GM12878 (cell line): Measurements from ENCODE around the gene HS6ST1. TPM values are rescaled to one million over a fixed set of nuclear protein-coding genes. Genes with fewer than 3 reads are reported as not detected.

ENCODE experiments used
- ATAC-seq: fragments of 200-7000 bp; cut with Tn5 transposase; 3 replicates; pipeline ENCODE4 v1.9.1; 2020; ENCODE audit warnings: mild to moderate bottlenecking, moderate library complexity
- BruUV-seq: library from RNA; stranded (reverse); fragments of 400-500 nt; replicated peaks from 2 replicates; lab custom pipeline; 2021; lab: Mats Ljungman, UMichigan
- CTCF ChIA-PET: fragments of 300-600 bp; sonication (Branson Sonifier 250); formaldehyde crosslinking; extraction: SDS; loops from one replicate; lab custom pipeline; 2021; ENCODE audit warnings: inconsistent platforms; lab: Yijun Ruan, JAX
- POLR2A ChIA-PET: fragments of 350-600 bp; formaldehyde crosslinking; extraction: SDS; loops from one replicate; lab custom pipeline; 2021; ENCODE audit warnings: inconsistent platforms; lab: Charles Lee
- RAD21 ChIA-PET: fragments of 300-600 bp; sonication (Branson Sonifier 250); formaldehyde crosslinking; loops from one replicate; lab custom pipeline; 2023; ENCODE audit warnings: antibody characterized with exemption; ENCODE audit not compliant: unreplicated experiment; lab: Charles Lee
- SMC1A ChIA-PET: fragments of 300-600 bp; sonication (Branson Sonifier 250); formaldehyde crosslinking; loops from one replicate; lab custom pipeline; 2023; ENCODE audit not compliant: unreplicated experiment, uncharacterized antibody; lab: Charles Lee
- DNase-seq: peaks from one replicate; pipeline ENCODE4 v3.0.0-alpha.2; 2011; ENCODE audit warnings: low read depth, low spot score
- FAIRE-seq: peaks from 3 replicates; lab custom pipeline; 2011; peaks lifted over from hg19 to GRCh38; lab: Jason Lieb, UNC
- H2AFZ ChIP-seq: 2 replicates; pipeline ENCODE4 v1.6.0; 2011; ENCODE audit warnings: low read depth, low read length, control low read depth; ENCODE audit not compliant: control insufficient read depth
- H3K27ac ChIP-seq: 2 replicates; pipeline ENCODE4 v1.5.1; 2011; ENCODE audit warnings: control low read depth; ENCODE audit not compliant: control insufficient read depth, insufficient read depth
- H3K27me3 ChIP-seq, 2 experiments: replicated peaks in 1 of 2; 2 replicates each; pipeline versions ENCODE4 v1.6.0 to v1.6.1; 2011; ENCODE audit warnings: low read length in 1 of 2; ENCODE audit not compliant: control insufficient read depth in 2 of 2, insufficient read depth in 2 of 2
- H3K36me3 ChIP-seq, 2 experiments: 2 replicates each; pipeline ENCODE4 v1.5.1; 2011; ENCODE audit warnings: low read length in 1 of 2; ENCODE audit not compliant: control insufficient read depth in 2 of 2, insufficient read depth in 2 of 2
- H3K4me1 ChIP-seq: 2 replicates; pipeline ENCODE4 v1.6.1; 2011; ENCODE audit warnings: mild to moderate bottlenecking, low read length, moderate library complexity, mixed read lengths; ENCODE audit not compliant: control insufficient read depth, insufficient read depth
- H3K4me2 ChIP-seq: 2 replicates; pipeline ENCODE4 v1.6.0; 2011; ENCODE audit warnings: control low read depth; ENCODE audit not compliant: control insufficient read depth, insufficient read depth
- H3K4me3 ChIP-seq: fragments of 200-600 bp; sonication (generic); 2 replicates; pipeline ENCODE4 v1.5.1; 2016
- H3K79me2 ChIP-seq: 2 replicates; pipeline ENCODE4 v1.6.0; 2011; ENCODE audit warnings: low read length; ENCODE audit not compliant: control insufficient read depth, insufficient read depth
- H3K9ac ChIP-seq: 2 replicates; pipeline ENCODE4 v1.8.0; 2011; ENCODE audit warnings: low read length, control low read depth, mixed read lengths; ENCODE audit not compliant: control insufficient read depth, insufficient read depth
- H3K9me3 ChIP-seq: replicated peaks from 3 replicates; pipeline ENCODE4 v1.5.1; 2011; ENCODE audit warnings: mild to moderate bottlenecking, low read length; ENCODE audit not compliant: control insufficient read depth, insufficient read depth
- H4K20me1 ChIP-seq: 2 replicates; pipeline ENCODE4 v1.6.0; 2011; ENCODE audit not compliant: control insufficient read depth, insufficient read depth
- CEBPZ ChIP-seq: fragments of 150-350 bp; IDR thresholded peaks from 2 replicates; pipeline ENCODE4 v1.6.1; 2016; ENCODE audit warnings: low read depth, low read length
- CREM ChIP-seq: IDR thresholded peaks from 2 replicates; pipeline ENCODE4 v1.6.1; 2014; ENCODE audit warnings: antibody characterized with exemption, low read depth
- EP300 ChIP-seq, 2 experiments: fragments of 150-350 bp in 1 of 2; IDR thresholded peaks; 2 replicates each; pipeline ENCODE4 v1.6.1; 2011 to 2012; ENCODE audit warnings: low read depth in 2 of 2, low read length in 2 of 2, borderline replicate concordance in 1 of 2, improper control_type of control experiment in 1 of 2, inconsistent platforms in 1 of 2; ENCODE audit not compliant: control insufficient read depth in 1 of 2
- IKZF1 ChIP-seq: fragments of 450-650 bp; conservative IDR thresholded peaks from 2 replicates; pipeline ENCODE4 v1.6.1; 2017; ENCODE audit warnings: antibody characterized with exemption, mild to moderate bottlenecking
- IKZF2 ChIP-seq, 2 experiments: fragments of 450-650 bp; IDR thresholded peaks; 2 replicates each; pipeline ENCODE4 v1.6.1; 2017; ENCODE audit warnings: mild to moderate bottlenecking in 2 of 2, moderate library complexity in 2 of 2
- NR2C1 ChIP-seq: fragments of 450-650 bp; IDR thresholded peaks from 2 replicates; pipeline ENCODE4 v1.6.1; 2017; ENCODE audit warnings: antibody characterized with exemption, mild to moderate bottlenecking, moderate library complexity
- NR2C2 ChIP-seq: IDR thresholded peaks from 2 replicates; pipeline ENCODE4 v1.6.1; 2011; ENCODE audit warnings: borderline replicate concordance, low read depth; ENCODE audit not compliant: control insufficient read depth, insufficient read length
- NRF1 ChIP-seq: conservative IDR thresholded peaks from 2 replicates; pipeline ENCODE4 v1.6.1; 2011; ENCODE audit warnings: mild to moderate bottlenecking, low read depth, low read length, improper control_type of control experiment
- POU2F2 ChIP-seq: IDR thresholded peaks from 3 replicates; pipeline ENCODE4 v1.6.1; 2011; ENCODE audit warnings: low read depth, mild to moderate bottlenecking, low read length, borderline replicate concordance
- RAD21 ChIP-seq: IDR thresholded peaks from 2 replicates; pipeline ENCODE4 v1.6.1; 2011; ENCODE audit warnings: mild to moderate bottlenecking, low read depth, low read length, moderate library complexity; ENCODE audit not compliant: insufficient read depth
- SMAD5 ChIP-seq: IDR thresholded peaks from 2 replicates; pipeline ENCODE4 v1.6.1; 2016; ENCODE audit warnings: antibody characterized with exemption, low read depth
- SPI1 ChIP-seq: IDR thresholded peaks from 2 replicates; pipeline ENCODE4 v1.6.1; 2011; ENCODE audit warnings: low read depth, mild to moderate bottlenecking, low read length, moderate library complexity, borderline replicate concordance; ENCODE audit not compliant: insufficient read depth
- YY1 ChIP-seq: IDR thresholded peaks from 2 replicates; pipeline ENCODE4 v1.6.1; 2011; ENCODE audit warnings: low read depth, mild to moderate bottlenecking, low read length
- ZBTB4 ChIP-seq: fragments of 450-650 bp; formaldehyde crosslinking; IDR thresholded peaks from 2 replicates; pipeline ENCODE4 v1.4.0; 2022; ENCODE audit warnings: mild to moderate bottlenecking, moderate library complexity
- WGBS: methylation state at CpG from one replicate; pipeline ENCODE4 v1.1.6; 2016; ENCODE audit warnings: low lambda C conversion rate; ENCODE audit not compliant: insufficient replicate concordance, insufficient coverage; ENCODE audit errors: missing lambda C conversion rate; 5-methylcytosine and 5-hydroxymethylcytosine counted together
- in situ Hi-C: fragments of 300-500 bp; cut with MboI; formaldehyde crosslinking; loops from 9 replicates; pipeline ENCODE4 v1.14.3; 2018; ENCODE audit warnings: mixed read lengths
- intact Hi-C: fragments of 100-400 bp; cut with micrococcal nuclease; formaldehyde crosslinking; loops from one replicate; pipeline ENCODE4 v1.14.2; 2022; ENCODE audit not compliant: unreplicated experiment
- polyA plus RNA-seq, 11 experiments: library from polyadenylated mRNA; depleted of rRNA in 4 of 11; unstranded in 6 of 11; stranded (reverse) in 5 of 11; fragments of >200 nt; fragmentation: Nextera tagmentation in 4 of 11; fragmentation: Illumina TruSeq in 1 of 11; extraction: Ambion mirVana in 4 of 11; extraction: Trizol in 1 of 11; gene quantifications; 1 replicate in 1 of 11; 2 replicates in 10 of 11; pipeline versions ENCODE4 v1.2.1 to v1.2.3, GENCODE V29; 2011 to 2016; ENCODE audit warnings: inconsistent platforms in 2 of 11, missing spikeins in 2 of 11, low read depth in 1 of 11
- total RNA-seq, 4 experiments: library from RNA; depleted of rRNA in 3 of 4; stranded (reverse); fragments of >200 nt in 3 of 4; fragmentation: Illumina TruSeq in 1 of 4; extraction: Trizol in 1 of 4; gene quantifications; 2 replicates each; pipeline versions ENCODE4 v1.2.1 to v1.2.3, GENCODE V29; 2013 to 2021

Gene HS6ST1
- total and polyA plus RNA-seq, 10 of the 15 experiments (the other 5 are each of a cell fraction or from before 2014, with no cell fraction given): 0.48 to 17.0 (median 4.7) TPM

- Histone ChIP-seq H3K4me3 (no peak overlapping the region), H3K4me1 (no peaks in the 10 kb centered on the region), H3K79me2 (no peaks in the 10 kb centered on the region), H3K9ac (no peak overlapping the region), H3K36me3 (no peaks in the 10 kb centered on the region), H4K20me1 (no peaks in the 10 kb centered on the region), H3K27ac (no peak overlapping the region), H2AFZ (no peak overlapping the region), H3K9me3 (no peaks in the 10 kb centered on the region), H3K4me2 (no peak overlapping the region), H3K27me3 (no peaks in the 10 kb centered on the region; a peak in 1 of 4 replicates)
- ATAC-seq (no peak), FAIRE-seq (no peak), DNase-seq (no peak)
- BruUV-seq: no TSS peak
- intact Hi-C loops (no loop called here), in situ Hi-C loops (no loop called here)
- ChIA-PET POLR2A (no interaction called here), SMC1A (no interaction called here), RAD21 (no interaction called here), CTCF (no interaction called here)
- 49% methylated on average over 14 of the region's 14 CpGs for WGBS
- no peak for TF ChIP-seq CEBPZ
- no peak for TF ChIP-seq IKZF1
- TF ChIP-seq POU2F2: no peak
- no peak for TF ChIP-seq ZBTB4 (CRISPR knock-in tag)
- no peak for TF ChIP-seq YY1
- TF ChIP-seq SPI1: no peak
- no peak for TF ChIP-seq SMAD5
- TF ChIP-seq RAD21: no peak
- TF ChIP-seq NR2C2: no peak
- TF ChIP-seq EP300 (IDR thresholded peaks at IDR 0.05; ENCODE audit: borderline replicate concordance in 1 of 2, control insufficient read depth in 1 of 2, low read depth in 2 of 2, low read length in 2 of 2): no peak
- TF ChIP-seq NRF1: no peak
- TF ChIP-seq CREM: no peak
- no peak for TF ChIP-seq IKZF2 (IDR thresholded peaks at IDR 0.05)
- no peak for TF ChIP-seq NR2C1
These were observed 42.9 kb upstream of the HS6ST1 start for GRCh38 chr2:128361376-128362131.
